GM21528 (cell line): ENCODE measurements around the gene OR8I2.
"Not testable (repeated sequence)": the region's sequence is repeated elsewhere in the genome, so short reads cannot be mapped to it uniquely, and the experiment has no call there.

Experiments used
- ATAC-seq: cut with Tn5 transposase; IDR thresholded peaks from one replicate; pipeline ENCODE4 v1.9.1; 2021; ENCODE audit warnings: mild to moderate bottlenecking, moderate library complexity; ENCODE audit not compliant: unreplicated experiment, low FRiP score

The OR8I2 gene

DNA sequence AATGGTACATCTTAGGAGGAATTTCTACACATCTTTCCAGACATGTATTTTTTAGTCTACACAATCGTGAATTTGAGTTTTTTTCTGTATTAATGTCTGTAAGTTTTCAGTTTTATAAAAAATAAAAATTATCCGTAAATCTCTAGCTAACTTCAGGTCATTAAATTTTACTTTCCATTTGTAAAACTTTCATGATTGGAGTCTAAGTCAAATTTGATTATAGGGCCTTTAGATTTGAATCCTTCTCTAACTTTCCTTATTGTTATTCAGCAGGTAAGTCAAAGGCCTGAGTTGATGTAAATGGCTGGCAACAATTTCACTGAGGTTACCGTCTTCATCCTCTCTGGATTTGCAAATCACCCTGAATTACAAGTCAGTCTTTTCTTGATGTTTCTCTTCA, at the start of gene OR8I2:
OR8I2 (plus strand) TSS at position 301 of the 400 bp plus-strand sequence; CDS start at position 301, 0 bp downstream.
- ATAC-seq: no peak

DNA sequence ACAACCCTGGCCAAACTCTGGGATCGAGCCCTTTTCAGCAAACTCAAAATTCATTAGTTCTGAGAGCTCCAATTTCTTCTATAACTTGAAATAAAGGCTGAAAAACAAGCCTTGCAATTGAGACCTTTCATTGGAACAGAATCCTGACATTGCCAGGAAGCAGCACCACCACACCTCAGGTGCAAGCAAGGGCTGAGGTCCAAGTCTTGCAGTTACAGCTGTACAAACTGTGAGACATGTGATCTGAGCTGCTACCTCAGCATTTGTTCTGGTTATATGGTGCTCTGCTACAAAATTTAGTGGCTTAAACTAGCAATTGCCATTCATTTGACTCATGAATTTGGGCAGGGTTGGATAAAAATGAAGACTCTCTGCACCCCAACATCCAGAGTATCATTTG, 47.6 kb upstream of the OR8I2 start:
- ATAC-seq: no peak

DNA sequence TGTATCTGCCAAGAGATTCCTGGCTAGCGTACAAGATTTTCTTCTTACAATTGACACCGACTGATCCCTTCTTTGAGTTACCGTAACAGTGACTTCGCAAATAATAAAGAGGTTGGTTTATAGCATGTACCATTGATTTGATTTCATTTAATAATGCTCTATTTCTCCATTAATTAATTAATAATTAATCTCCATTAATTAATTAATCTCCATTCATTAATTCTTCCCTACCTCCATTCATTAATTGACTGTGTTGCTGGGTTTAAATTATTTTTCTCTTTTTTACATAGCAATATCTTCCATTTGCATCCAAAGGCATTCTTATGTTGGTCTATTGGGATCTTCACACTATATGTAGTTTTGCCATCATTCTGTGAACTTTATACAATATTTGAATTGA, 44.6 kb upstream of the OR8I2 start:
- ATAC-seq: no peak

DNA sequence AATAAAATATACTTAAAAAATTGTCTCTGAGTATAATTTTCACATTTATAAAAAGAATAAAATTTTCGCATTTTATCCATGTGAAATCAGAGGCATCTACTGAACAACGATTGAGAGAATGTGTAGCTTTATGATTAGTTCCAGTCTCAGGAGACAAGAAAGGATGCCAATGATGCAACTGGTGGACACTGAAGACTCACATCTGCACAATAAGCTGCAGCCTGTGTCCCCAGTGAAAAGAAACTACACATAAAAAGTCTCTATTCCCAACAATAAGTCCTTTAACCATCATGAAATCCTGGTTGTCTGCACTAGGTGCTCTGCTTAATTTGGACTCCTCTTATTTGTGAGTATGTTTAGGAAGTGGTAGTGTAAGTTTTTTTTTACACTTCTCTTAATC, 43.6 kb upstream of the OR8I2 start:
- ATAC-seq: no peak

DNA sequence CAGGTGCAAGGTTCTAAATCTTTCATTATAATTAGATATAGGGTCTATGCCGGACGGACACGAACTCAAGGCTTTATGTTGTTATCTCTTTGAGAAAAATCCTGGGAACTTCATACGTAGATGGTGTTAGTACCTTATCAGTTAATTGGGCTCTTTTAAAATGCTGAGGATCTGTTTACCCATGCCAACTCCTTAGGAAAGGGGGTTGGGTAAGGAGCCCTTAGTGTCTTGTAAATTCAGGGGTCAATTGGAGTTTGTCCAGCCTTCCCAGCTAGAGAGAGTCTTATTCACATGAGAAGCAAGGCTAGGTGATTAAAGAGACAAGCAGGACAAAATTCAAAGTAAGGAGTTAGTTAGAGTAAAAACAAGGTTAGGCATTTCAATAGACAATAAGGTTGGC, 36.7 kb upstream of the OR8I2 start:
- not testable (repeated sequence) for ATAC-seq

DNA sequence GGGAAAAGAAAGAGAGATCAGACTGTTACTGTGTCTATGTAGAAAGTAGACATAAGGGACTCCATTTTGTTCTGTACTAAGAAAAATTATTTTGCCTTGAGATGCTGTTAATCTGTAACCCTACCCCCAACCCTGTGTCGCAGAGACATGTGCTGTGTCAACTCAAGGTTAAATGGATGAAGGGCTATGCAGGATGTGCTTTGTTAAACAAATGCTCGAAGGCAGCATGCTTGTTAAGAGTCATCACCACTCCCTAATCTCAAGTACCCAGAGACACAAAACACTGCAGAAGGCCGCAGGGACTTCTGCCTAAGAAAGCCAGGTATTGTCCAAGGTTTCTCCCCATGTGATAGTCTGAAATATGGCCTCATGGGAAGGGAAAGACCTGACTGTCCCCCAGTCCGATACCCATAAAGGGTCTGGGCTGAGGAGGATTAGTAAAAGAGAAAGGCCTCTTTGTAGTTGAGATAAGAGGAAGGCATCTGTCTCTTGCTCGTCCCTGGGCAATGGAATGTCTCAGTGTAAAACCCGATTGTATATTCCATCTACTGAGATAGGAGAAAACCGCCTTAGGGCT, 35.4 kb upstream of the OR8I2 start:
- ATAC-seq: not testable (repeated sequence)

DNA sequence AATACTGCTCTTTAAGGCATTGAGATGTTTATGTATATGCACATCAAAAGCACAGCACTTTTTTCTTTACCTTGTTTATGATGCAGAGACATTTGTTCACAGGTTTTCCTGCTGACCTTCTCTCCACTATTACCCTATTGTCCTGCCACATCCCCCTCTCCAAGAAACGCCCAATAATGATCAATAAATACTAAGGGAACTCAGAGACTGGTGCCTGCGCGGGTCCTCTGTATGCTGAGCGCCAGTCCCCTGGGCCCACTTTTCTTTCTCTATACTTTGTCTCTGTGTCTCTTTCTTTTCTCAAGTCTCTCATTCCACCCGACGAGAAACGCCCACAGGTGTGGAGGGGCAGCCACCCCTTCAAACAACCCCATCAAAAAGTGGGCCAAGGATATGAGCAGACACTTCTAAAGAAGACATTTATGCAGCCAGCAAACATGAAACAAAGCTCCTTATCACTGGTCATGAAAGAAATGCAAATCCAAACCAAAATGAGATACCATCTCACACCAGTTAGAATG, 34.8 kb upstream of the OR8I2 start:
- ATAC-seq: not testable (repeated sequence)

DNA sequence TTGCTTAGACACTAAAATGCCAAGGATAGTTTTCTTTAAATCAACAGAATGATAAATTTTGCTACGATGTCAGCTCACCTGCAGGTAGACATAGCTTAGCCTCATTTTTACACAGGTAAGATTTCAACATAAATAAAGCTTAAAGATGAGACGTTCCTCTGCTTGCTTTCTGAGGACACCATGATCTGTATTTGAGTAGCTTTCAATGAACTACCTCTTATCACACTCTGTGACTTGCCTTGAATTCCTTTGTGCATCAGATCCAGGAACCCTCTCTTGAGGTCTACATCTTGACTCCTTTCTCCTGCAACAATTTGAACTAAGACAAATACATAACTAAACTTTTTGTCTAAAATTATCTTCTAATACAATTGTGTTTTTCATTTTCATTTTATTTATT, 26.1 kb upstream of the OR8I2 start:
- no peak for ATAC-seq

DNA sequence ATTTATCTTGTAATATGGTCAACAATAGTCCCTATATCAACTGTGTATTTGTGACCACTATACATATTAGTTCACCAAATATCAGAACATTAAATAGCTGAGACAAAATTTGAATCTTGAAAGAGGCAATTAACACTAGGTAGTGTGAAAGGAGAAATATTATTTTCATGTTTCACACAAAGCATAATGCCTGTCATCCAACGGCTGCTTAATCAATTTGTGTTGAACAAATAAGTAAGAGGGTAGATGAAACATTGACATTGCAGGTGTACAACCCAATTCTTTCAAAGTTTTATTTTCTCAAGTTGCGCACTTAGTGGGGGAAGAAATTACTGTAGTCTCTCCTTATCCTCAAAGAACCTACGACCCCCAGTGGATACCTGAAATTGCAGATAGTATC, 3.4 kb upstream of the OR8I2 start:
- ATAC-seq: no peak

DNA sequence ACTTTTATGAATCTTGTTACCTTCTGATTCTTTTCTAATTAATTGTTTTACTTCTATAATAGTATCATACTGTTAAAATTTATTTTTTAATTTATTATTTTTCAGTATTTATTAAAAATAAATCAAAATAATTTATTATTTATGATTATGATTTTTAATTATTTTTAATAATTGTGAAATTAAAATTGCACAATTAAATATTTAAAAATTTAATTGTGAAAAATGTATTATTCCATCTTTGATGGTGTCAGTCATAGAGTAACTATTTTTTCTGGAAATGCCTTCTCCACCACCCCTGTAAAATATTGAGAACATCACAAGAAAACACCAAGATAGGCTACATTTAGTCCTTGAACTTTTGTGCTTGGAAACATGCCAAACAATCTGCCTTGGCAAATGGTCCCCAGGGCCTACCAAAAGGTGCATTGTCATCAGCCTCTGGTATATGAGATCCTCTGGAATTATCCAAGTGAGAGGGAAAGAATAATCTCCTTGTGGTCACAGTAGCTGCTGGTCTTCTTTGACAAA, 10.2 kb downstream of the OR8I2 start, which contains the start of gene OR8H2:
OR8H2 (plus strand) TSS at position 478 of the 528 bp plus-strand sequence. CDS start 1,356 bp downstream, outside the sequence.
- no peak for ATAC-seq

DNA sequence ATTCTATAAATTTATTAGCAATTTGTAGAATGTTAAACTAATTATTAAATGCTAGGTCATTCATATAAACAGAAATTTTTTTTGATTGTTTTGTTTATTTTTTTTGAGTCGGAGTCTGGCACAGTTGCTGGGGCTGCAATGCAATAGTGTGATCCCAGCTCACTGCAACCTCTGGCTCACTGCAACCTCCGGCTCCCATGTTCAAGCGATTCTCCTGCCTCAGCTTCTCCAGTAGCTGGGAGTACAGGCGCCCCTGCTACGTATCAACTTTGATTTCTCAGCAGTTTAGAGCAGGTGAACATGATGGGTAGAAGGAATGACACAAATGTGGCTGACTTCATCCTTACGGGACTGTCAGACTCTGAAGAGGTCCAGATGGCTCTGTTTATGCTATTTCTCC, 29.0 kb downstream of the OR8I2 start, which contains the start of gene OR8H3:
OR8H3 (plus strand) TSS at position 301 of the 400 bp plus-strand sequence; CDS start at position 301, 0 bp downstream.
- no peak for ATAC-seq

DNA sequence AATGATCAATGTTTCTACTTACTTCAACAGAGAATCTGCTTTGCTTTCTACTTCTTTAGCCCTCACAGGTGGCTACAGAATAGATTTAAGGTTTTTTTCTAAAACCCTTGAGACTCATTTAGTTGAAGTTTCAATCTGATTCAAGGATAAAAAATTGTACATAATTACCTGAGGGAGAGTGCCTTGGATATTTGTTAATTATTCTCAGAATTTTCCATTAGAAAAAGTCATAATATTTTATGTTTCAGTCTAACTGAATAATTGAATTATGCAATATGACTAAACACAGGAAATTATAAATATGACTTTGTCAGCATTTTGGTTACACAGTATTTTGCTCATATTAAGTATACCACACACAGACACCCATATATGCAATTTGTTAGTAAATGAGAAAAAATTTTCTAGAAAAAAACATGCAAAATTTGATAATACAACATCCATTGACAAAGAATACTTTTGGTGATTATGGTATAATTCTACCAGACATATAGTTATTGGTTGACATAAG, 47.1 kb downstream of the OR8I2 start, which contains the start of gene OR8J3:
OR8J3 (minus strand) TSS at position 51 of the 511 bp plus-strand sequence. CDS start 2,483 bp downstream, outside the sequence.
- no peak for ATAC-seq

DNA sequence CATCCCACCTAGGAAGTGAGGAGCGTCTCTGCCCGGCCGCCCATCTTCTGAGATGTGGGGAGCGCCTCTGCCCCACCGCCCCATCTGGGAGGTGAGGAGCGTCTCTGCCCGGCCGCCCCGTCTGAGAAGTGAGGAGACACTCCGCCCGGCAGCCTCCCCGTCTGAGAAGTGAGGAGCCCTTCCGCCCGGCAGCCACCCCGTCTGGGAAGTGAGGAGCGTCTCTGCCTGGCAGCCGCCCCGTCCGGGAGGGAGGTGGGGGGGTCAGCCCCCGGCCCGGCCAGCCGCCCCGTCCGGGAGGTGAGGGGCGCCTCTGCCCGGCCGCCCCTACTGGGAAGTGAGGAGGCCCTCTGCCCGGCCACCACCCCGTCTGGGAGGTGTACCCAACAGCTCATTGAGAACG, 50.6 kb downstream of the OR8I2 start:
- ATAC-seq: not testable (repeated sequence)
